GM12878 (cell line): Measurements from ENCODE around the gene KRTAP4-8. TPM values are rescaled to one million over a fixed set of nuclear protein-coding genes. Genes with fewer than 3 reads are reported as not detected.

Source experiments
- ATAC-seq: fragments of 200-7000 bp; cut with Tn5 transposase; 3 replicates; pipeline ENCODE4 v1.9.1; 2020; ENCODE audit warnings: mild to moderate bottlenecking, moderate library complexity
- BruUV-seq: library from RNA; stranded (reverse); fragments of 400-500 nt; replicated peaks from 2 replicates; lab custom pipeline; 2021; lab: Mats Ljungman, UMichigan
- CTCF ChIA-PET: fragments of 300-600 bp; sonication (Branson Sonifier 250); formaldehyde crosslinking; extraction: SDS; loops from one replicate; lab custom pipeline; 2021; ENCODE audit warnings: inconsistent platforms; lab: Yijun Ruan, JAX
- POLR2A ChIA-PET: fragments of 350-600 bp; formaldehyde crosslinking; extraction: SDS; loops from one replicate; lab custom pipeline; 2021; ENCODE audit warnings: inconsistent platforms; lab: Charles Lee
- RAD21 ChIA-PET: fragments of 300-600 bp; sonication (Branson Sonifier 250); formaldehyde crosslinking; loops from one replicate; lab custom pipeline; 2023; ENCODE audit warnings: antibody characterized with exemption; ENCODE audit not compliant: unreplicated experiment; lab: Charles Lee
- SMC1A ChIA-PET: fragments of 300-600 bp; sonication (Branson Sonifier 250); formaldehyde crosslinking; loops from one replicate; lab custom pipeline; 2023; ENCODE audit not compliant: unreplicated experiment, uncharacterized antibody; lab: Charles Lee
- DNase-seq: peaks from one replicate; pipeline ENCODE4 v3.0.0-alpha.2; 2011; ENCODE audit warnings: low read depth, low spot score
- FAIRE-seq: peaks from 3 replicates; lab custom pipeline; 2011; peaks lifted over from hg19 to GRCh38; lab: Jason Lieb, UNC
- H2AFZ ChIP-seq: 2 replicates; pipeline ENCODE4 v1.6.0; 2011; ENCODE audit warnings: low read depth, low read length, control low read depth; ENCODE audit not compliant: control insufficient read depth
- H3K27ac ChIP-seq: 2 replicates; pipeline ENCODE4 v1.5.1; 2011; ENCODE audit warnings: control low read depth; ENCODE audit not compliant: control insufficient read depth, insufficient read depth
- H3K27me3 ChIP-seq, 2 experiments: replicated peaks in 1 of 2; 2 replicates each; pipeline versions ENCODE4 v1.6.0 to v1.6.1; 2011; ENCODE audit warnings: low read length in 1 of 2; ENCODE audit not compliant: control insufficient read depth in 2 of 2, insufficient read depth in 2 of 2
- H3K36me3 ChIP-seq, 2 experiments: 2 replicates each; pipeline ENCODE4 v1.5.1; 2011; ENCODE audit warnings: low read length in 1 of 2; ENCODE audit not compliant: control insufficient read depth in 2 of 2, insufficient read depth in 2 of 2
- H3K4me1 ChIP-seq: 2 replicates; pipeline ENCODE4 v1.6.1; 2011; ENCODE audit warnings: mild to moderate bottlenecking, low read length, moderate library complexity, mixed read lengths; ENCODE audit not compliant: control insufficient read depth, insufficient read depth
- H3K4me2 ChIP-seq: 2 replicates; pipeline ENCODE4 v1.6.0; 2011; ENCODE audit warnings: control low read depth; ENCODE audit not compliant: control insufficient read depth, insufficient read depth
- H3K4me3 ChIP-seq: fragments of 200-600 bp; sonication (generic); 2 replicates; pipeline ENCODE4 v1.5.1; 2016
- H3K79me2 ChIP-seq: 2 replicates; pipeline ENCODE4 v1.6.0; 2011; ENCODE audit warnings: low read length; ENCODE audit not compliant: control insufficient read depth, insufficient read depth
- H3K9ac ChIP-seq: 2 replicates; pipeline ENCODE4 v1.8.0; 2011; ENCODE audit warnings: low read length, control low read depth, mixed read lengths; ENCODE audit not compliant: control insufficient read depth, insufficient read depth
- H3K9me3 ChIP-seq: replicated peaks from 3 replicates; pipeline ENCODE4 v1.5.1; 2011; ENCODE audit warnings: mild to moderate bottlenecking, low read length; ENCODE audit not compliant: control insufficient read depth, insufficient read depth
- H4K20me1 ChIP-seq: 2 replicates; pipeline ENCODE4 v1.6.0; 2011; ENCODE audit not compliant: control insufficient read depth, insufficient read depth
- CHD1 ChIP-seq: IDR thresholded peaks from 2 replicates; pipeline ENCODE4 v1.6.1; 2012; ENCODE audit warnings: low read depth, low read length, improper control_type of control experiment
- GATAD2B ChIP-seq: fragments of 450-650 bp; conservative IDR thresholded peaks from 2 replicates; pipeline ENCODE4 v1.6.1; 2017; ENCODE audit warnings: low read depth, mild to moderate bottlenecking, moderate library complexity
- NFXL1 ChIP-seq: fragments of 450-650 bp; IDR thresholded peaks from 2 replicates; pipeline ENCODE4 v1.6.1; 2017; ENCODE audit warnings: antibody characterized with exemption, mild to moderate bottlenecking, borderline replicate concordance
- SUZ12 ChIP-seq: fragments of 200-600 bp; sonication (generic); IDR thresholded peaks from one replicate; pipeline ENCODE4 v1.6.1; 2018; ENCODE audit warnings: antibody characterized with exemption, mild to moderate bottlenecking; ENCODE audit not compliant: unreplicated experiment
- ZBTB33 ChIP-seq: fragments of 450-650 bp; IDR thresholded peaks from 2 replicates; pipeline ENCODE4 v1.6.1; 2017; ENCODE audit warnings: mild to moderate bottlenecking
- WGBS: methylation state at CpG from one replicate; pipeline ENCODE4 v1.1.6; 2016; ENCODE audit warnings: low lambda C conversion rate; ENCODE audit not compliant: insufficient replicate concordance, insufficient coverage; ENCODE audit errors: missing lambda C conversion rate; 5-methylcytosine and 5-hydroxymethylcytosine counted together
- in situ Hi-C: fragments of 300-500 bp; cut with MboI; formaldehyde crosslinking; loops from 9 replicates; pipeline ENCODE4 v1.14.3; 2018; ENCODE audit warnings: mixed read lengths
- intact Hi-C: fragments of 100-400 bp; cut with micrococcal nuclease; formaldehyde crosslinking; loops from one replicate; pipeline ENCODE4 v1.14.2; 2022; ENCODE audit not compliant: unreplicated experiment
- polyA plus RNA-seq, 11 experiments: library from polyadenylated mRNA; depleted of rRNA in 4 of 11; unstranded in 6 of 11; stranded (reverse) in 5 of 11; fragments of >200 nt; fragmentation: Nextera tagmentation in 4 of 11; fragmentation: Illumina TruSeq in 1 of 11; extraction: Ambion mirVana in 4 of 11; extraction: Trizol in 1 of 11; gene quantifications; 1 replicate in 1 of 11; 2 replicates in 10 of 11; pipeline versions ENCODE4 v1.2.1 to v1.2.3, GENCODE V29; 2011 to 2016; ENCODE audit warnings: inconsistent platforms in 2 of 11, missing spikeins in 2 of 11, low read depth in 1 of 11
- total RNA-seq, 4 experiments: library from RNA; depleted of rRNA in 3 of 4; stranded (reverse); fragments of >200 nt in 3 of 4; fragmentation: Illumina TruSeq in 1 of 4; extraction: Trizol in 1 of 4; gene quantifications; 2 replicates each; pipeline versions ENCODE4 v1.2.1 to v1.2.3, GENCODE V29; 2013 to 2021
- TF ChIP-seq, protein P1 (sequence below): fragments of 450-650 bp; IDR thresholded peaks from 2 replicates; pipeline ENCODE4 v1.6.1; 2017; ENCODE audit warnings: antibody characterized with exemption, mild to moderate bottlenecking, moderate library complexity
- TF ChIP-seq, protein P2 (sequence below): IDR thresholded peaks from 2 replicates; pipeline ENCODE4 v1.6.1; 2012; ENCODE audit warnings: low read depth, low read length, improper control_type of control experiment

The KRTAP4-8 gene
- total and polyA plus RNA-seq, 10 of the 15 experiments (the other 5 are each of a cell fraction or from before 2014, with no cell fraction given): not detected

- Histone ChIP-seq H3K9me3 (no peaks in the 10 kb centered on the region), H3K27ac (no peak overlapping the region), H3K4me1 (no peaks in the 10 kb centered on the region), H3K36me3 (no peaks in the 10 kb centered on the region), H3K4me3 (no peak overlapping the region), H3K9ac (no peak overlapping the region), H2AFZ (no peak overlapping the region), H4K20me1 (no peaks in the 10 kb centered on the region), H3K79me2 (no peaks in the 10 kb centered on the region), H3K4me2 (no peak overlapping the region), H3K27me3 (no peaks in the 10 kb centered on the region; a peak in 1 of 4 replicates)
- TF ChIP-seq NFXL1 (no peak), GATAD2B (no peak), ZBTB33 (no peak), CHD1 (no peak), SUZ12 (no peak)
- TF ChIP-seq, protein P1, sequence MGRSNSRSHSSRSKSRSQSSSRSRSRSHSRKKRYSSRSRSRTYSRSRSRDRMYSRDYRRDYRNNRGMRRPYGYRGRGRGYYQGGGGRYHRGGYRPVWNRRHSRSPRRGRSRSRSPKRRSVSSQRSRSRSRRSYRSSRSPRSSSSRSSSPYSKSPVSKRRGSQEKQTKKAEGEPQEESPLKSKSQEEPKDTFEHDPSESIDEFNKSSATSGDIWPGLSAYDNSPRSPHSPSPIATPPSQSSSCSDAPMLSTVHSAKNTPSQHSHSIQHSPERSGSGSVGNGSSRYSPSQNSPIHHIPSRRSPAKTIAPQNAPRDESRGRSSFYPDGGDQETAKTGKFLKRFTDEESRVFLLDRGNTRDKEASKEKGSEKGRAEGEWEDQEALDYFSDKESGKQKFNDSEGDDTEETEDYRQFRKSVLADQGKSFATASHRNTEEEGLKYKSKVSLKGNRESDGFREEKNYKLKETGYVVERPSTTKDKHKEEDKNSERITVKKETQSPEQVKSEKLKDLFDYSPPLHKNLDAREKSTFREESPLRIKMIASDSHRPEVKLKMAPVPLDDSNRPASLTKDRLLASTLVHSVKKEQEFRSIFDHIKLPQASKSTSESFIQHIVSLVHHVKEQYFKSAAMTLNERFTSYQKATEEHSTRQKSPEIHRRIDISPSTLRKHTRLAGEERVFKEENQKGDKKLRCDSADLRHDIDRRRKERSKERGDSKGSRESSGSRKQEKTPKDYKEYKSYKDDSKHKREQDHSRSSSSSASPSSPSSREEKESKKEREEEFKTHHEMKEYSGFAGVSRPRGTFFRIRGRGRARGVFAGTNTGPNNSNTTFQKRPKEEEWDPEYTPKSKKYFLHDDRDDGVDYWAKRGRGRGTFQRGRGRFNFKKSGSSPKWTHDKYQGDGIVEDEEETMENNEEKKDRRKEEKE: no peak
- TF ChIP-seq, protein P2, sequence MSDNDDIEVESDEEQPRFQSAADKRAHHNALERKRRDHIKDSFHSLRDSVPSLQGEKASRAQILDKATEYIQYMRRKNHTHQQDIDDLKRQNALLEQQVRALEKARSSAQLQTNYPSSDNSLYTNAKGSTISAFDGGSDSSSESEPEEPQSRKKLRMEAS: no peak
- ATAC-seq (no peak), FAIRE-seq (peak; percentile 56), DNase-seq (no peak)
- SMC1A ChIA-PET: interaction anchor here (0.7 kb wide), 1 partner anchor 163 kb away, joined by 3 read pairs; no protein-coding TSS in a partner anchor
- BruUV-seq: no TSS peak
- intact Hi-C loops (no loop called here), in situ Hi-C loops (no loop called here)
- CTCF ChIA-PET: interaction anchor here (0.6 kb wide), 1 partner anchor 212 kb away, joined by 4 read pairs; no protein-coding TSS in a partner anchor
- POLR2A ChIA-PET: no interaction called here
- WGBS: 0% methylated on average over 2 of the region's 2 CpGs
- RAD21 ChIA-PET: no interaction called here
Observed at GRCh38 chr17:41073676-41074075, 24.3 kb downstream of the KRTAP4-8 start.
